ENCODE results near the gene PSMA4.

- no peak for TF ChIP-seq CTCF (IDR thresholded peaks at IDR 0.05)
- no peak for TF ChIP-seq EP300 (IDR thresholded peaks at IDR 0.05)
- no peak for TF ChIP-seq POLR2AphosphoS5 (IDR thresholded peaks at IDR 0.05)
- no peak for TF ChIP-seq POLR2A (IDR thresholded peaks at IDR 0.05)
Measured at GRCh38 chr15:78542647-78543046, 2.4 kb downstream of the PSMA4 start.

Data from stomach (tissue), 4 donors.